ENCODE results near the gene LTC4S. TPM values are rescaled to one million over a fixed set of nuclear protein-coding genes. Genes with fewer than 3 reads are reported as not detected.

Gene LTC4S
- total RNA-seq, 1 experiment from 2014 or later, result not detected

- peak; percentile 76 for DNase-seq (ENCODE audit: low read depth)
Observed at GRCh38 chr5:179806250-179807048, 12.7 kb downstream of the LTC4S start, which contains the start of gene MGAT4B. MGAT4B (minus strand) TSS chr5:179806866; CDS start chr5:179806583, 283 bp downstream.

- no peak for DNase-seq (ENCODE audit: low read depth)
Observed at GRCh38 chr5:179812135-179812825, 18.5 kb downstream of the LTC4S start.

- DNase-seq (ENCODE audit: low read depth), result no peak
Observed at GRCh38 chr5:179812997-179813607, 19.3 kb downstream of the LTC4S start.

- DNase-seq (ENCODE audit: low read depth), result no peak
Observed at GRCh38 chr5:179814090-179814489, 20.3 kb downstream of the LTC4S start.

GRCh38 chr5:179815491-179816249 lies 21.9 kb downstream of the LTC4S start:
- DNase-seq (ENCODE audit: low read depth), result no peak

- no peak for DNase-seq (ENCODE audit: low read depth)
Observed at GRCh38 chr5:179816401-179816795, 22.6 kb downstream of the LTC4S start.

GRCh38 chr5:179816796-179817469 lies 23.1 kb downstream of the LTC4S start:
- DNase-seq (ENCODE audit: low read depth), result no peak

GRCh38 chr5:179817470-179817840 lies 23.7 kb downstream of the LTC4S start:
- no peak for DNase-seq (ENCODE audit: low read depth)

- no peak for DNase-seq (ENCODE audit: low read depth)
Observed at GRCh38 chr5:179817890-179818745, 24.3 kb downstream of the LTC4S start.

- peak; percentile 93 for DNase-seq (ENCODE audit: low read depth)
Observed at GRCh38 chr5:179818746-179819295, 25.0 kb downstream of the LTC4S start.

- DNase-seq (ENCODE audit: low read depth), result peak; percentile 91
Observed at GRCh38 chr5:179819296-179820126, 25.7 kb downstream of the LTC4S start.

GRCh38 chr5:179820127-179820482 lies 26.3 kb downstream of the LTC4S start:
- DNase-seq (ENCODE audit: low read depth), result no peak

- peak; percentile 65 for DNase-seq (ENCODE audit: low read depth)
Observed at GRCh38 chr5:179820483-179821297, 26.9 kb downstream of the LTC4S start, which contains the start of gene SQSTM1. SQSTM1 (plus strand) TSS chr5:179820905; CDS start chr5:179820937, 32 bp downstream.

- peak; percentile 89 for DNase-seq (ENCODE audit: low read depth)
Observed at GRCh38 chr5:179821298-179822058, 27.7 kb downstream of the LTC4S start.

GRCh38 chr5:179822059-179822432 lies 28.3 kb downstream of the LTC4S start:
- no peak for DNase-seq (ENCODE audit: low read depth)

GRCh38 chr5:179822444-179822990 lies 28.7 kb downstream of the LTC4S start:
- no peak for DNase-seq (ENCODE audit: low read depth)

All from M059J (cell line).